Aorta (tissue), 5 donors: Measurements from ENCODE around the gene EVI5. TPM values are rescaled to one million over a fixed set of nuclear protein-coding genes. Genes with fewer than 3 reads are reported as not detected.

Experiments used
- ATAC-seq: fragments of 200-7000 bp; cut with Tn5 transposase; one replicate; pipeline ENCODE4 v1.9.1; 2022; ENCODE audit warnings: moderate library complexity; ENCODE audit not compliant: low FRiP score
- DNase-seq, 2 donors: peaks; one replicate each; pipeline ENCODE4 v3.0.0-alpha.2; 2020
- H3K27ac ChIP-seq, 2 donors: one replicate each; pipeline ENCODE4 v1.5.1; 2013; ENCODE audit warnings: low read length in 2 of 2, mild to moderate bottlenecking in 2 of 2, moderate library complexity in 2 of 2, control low read depth in 1 of 2, inconsistent platforms in 1 of 2, low read depth in 1 of 2
- H3K27me3 ChIP-seq, 2 donors: one replicate each; pipeline ENCODE4 v1.6.1; 2013; ENCODE audit warnings: control low read depth in 1 of 2, low read length in 1 of 2, mild to moderate bottlenecking in 1 of 2, moderate library complexity in 1 of 2; ENCODE audit not compliant: insufficient read depth in 2 of 2, control insufficient read depth in 1 of 2
- H3K36me3 ChIP-seq, 2 donors: one replicate each; pipeline ENCODE4 v1.6.1; 2013; ENCODE audit warnings: control low read depth in 1 of 2, low read length in 1 of 2, mild to moderate bottlenecking in 1 of 2; ENCODE audit not compliant: insufficient read depth in 2 of 2, control insufficient read depth in 1 of 2
- H3K4me1 ChIP-seq, 2 donors: one replicate each; pipeline ENCODE4 v1.6.1; 2013; ENCODE audit warnings: low read length in 2 of 2, control low read depth in 1 of 2, mild to moderate bottlenecking in 1 of 2, moderate library complexity in 1 of 2; ENCODE audit not compliant: insufficient read depth in 2 of 2, control insufficient read depth in 1 of 2
- H3K4me3 ChIP-seq, 2 donors: one replicate each; pipeline ENCODE4 v1.5.1; 2013; ENCODE audit warnings: low read length in 2 of 2, control low read depth in 1 of 2, mild to moderate bottlenecking in 1 of 2
- H3K9me3 ChIP-seq: one replicate; pipeline ENCODE4 v1.6.1; 2013; ENCODE audit warnings: mild to moderate bottlenecking, low read length; ENCODE audit not compliant: control insufficient read depth
- WGBS, 2 donors: extraction: QIAGEN DNeasy Blood & Tissue Kit; methylation state at CpG; one replicate each; pipeline ENCODE4 v1.1.7; 2013; 5-methylcytosine and 5-hydroxymethylcytosine counted together
- intact Hi-C, 2 donors: fragments of 100-400 bp; cut with DNase I; formaldehyde crosslinking; loops; one replicate each; pipeline versions ENCODE4 v1.14.2 to v1.15.0; 2022
- polyA plus RNA-seq, 2 donors: library from polyadenylated mRNA; stranded (reverse); fragments of 200-250 nt; gene quantifications; one replicate each; pipeline ENCODE4 v1.2.3, GENCODE V29; 2013
- total RNA-seq, 2 donors: library from RNA; stranded (reverse); fragmentation: NEBNext Ultra II Directional; extraction: Animal tissue kit (Norgen Biotek cat#: 25700); gene quantifications; one replicate each; pipeline ENCODE4 v1.2.1, GENCODE V29; 2021
- donor health status: healthy with polysubstance abuse.
- donor health status: Bipolar disorder and iron deficiency.
- donor health status: DM: no; HTN: no; CAD: no.
- donor health status: DM: no; HTN: no; CAD: no.
- donor health status: DM: yes; HTN: yes; CAD: no.

Gene EVI5
- total and polyA plus RNA-seq, 4 donors, result 8.3 to 54.7 (median 29.0) TPM

DNA sequence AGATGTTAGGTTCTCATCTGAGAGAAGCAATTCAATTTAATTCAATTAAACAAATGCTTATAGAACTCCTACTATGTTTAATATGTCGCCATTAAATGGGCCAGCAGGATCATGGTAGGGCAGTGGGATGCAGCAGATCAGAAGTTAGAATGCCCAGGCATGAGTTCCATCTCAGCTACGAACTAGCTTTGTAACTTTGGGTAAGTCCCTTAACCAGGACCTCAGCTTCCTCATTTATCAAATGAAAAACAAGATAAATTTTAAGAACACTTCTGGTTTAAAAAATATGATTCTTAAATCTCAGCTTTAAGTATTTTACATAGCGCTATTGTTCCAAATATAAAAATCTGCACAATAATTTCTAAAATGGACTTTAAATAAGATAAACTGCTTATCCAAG, 230.7 kb downstream of the EVI5 start:
- ATAC-seq (no peak), DNase-seq (no peak)
- intact Hi-C loops, result no loop called here
- Histone ChIP-seq H3K27ac (no peak overlapping the region), H3K9me3 (no peaks in the 10 kb centered on the region), H3K36me3 (no peaks in the 10 kb centered on the region), H3K4me1 (no peaks in the 10 kb centered on the region), H3K4me3 (no peak overlapping the region), H3K27me3 (no peaks in the 10 kb centered on the region)
- 90 to 91% methylated on average over 3 of the region's 3 CpGs for WGBS, 2 donors

DNA sequence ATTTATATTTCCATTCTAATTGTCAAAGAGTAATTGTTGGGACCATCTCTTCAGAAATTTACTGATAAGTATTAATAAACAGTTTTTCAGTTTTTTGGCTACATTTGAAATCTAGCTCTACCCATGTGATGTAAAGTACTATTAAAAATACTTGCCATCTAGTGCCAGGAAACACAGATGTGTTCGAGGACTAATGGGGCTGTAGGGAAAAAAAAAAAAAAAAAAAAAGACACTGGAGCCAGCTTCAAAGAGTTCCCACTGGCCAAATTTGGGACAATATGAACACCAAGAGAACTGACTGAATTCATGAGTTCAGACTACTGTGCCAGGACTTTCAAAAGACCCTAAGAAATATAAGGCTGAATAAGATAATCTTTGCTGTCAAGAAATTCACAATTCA, 233.0 kb downstream of the EVI5 start:
- H3K36me3 ChIP-seq, result no peaks in the 10 kb centered on the region
- no peak overlapping the region for H3K4me3 ChIP-seq
- no peaks in the 10 kb centered on the region for H3K9me3 ChIP-seq
- no peak for ATAC-seq
- H3K4me1 ChIP-seq, result no peaks in the 10 kb centered on the region
- H3K27ac ChIP-seq, result no peak overlapping the region
- no peak for DNase-seq
- intact Hi-C loops, result no loop called here
- H3K27me3 ChIP-seq, result no peaks in the 10 kb centered on the region
- 4% methylated on average over 1 of the region's 1 CpG for WGBS, 2 donors

DNA sequence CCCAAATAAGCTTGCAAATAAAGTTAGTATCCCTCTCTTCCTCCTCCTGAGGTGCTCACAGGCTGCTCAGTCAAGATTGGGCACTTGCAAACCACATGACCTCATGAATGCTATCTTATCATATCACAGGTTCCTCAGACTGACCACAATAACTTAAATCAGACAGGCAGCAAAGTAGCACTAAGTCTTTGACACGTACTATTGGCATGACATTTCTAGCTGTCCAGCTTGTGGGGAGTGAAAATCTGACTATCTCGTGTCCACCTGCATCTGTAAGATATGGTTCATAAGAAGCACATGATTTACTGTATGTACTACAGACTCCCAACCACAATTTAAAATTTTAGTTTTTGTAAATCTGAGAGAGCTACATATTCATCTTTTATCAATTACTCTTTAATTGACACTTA, 240.1 kb downstream of the EVI5 start:
- H3K4me1 ChIP-seq, result no peaks in the 10 kb centered on the region
- H3K27me3 ChIP-seq, result no peaks in the 10 kb centered on the region
- no peaks in the 10 kb centered on the region for H3K9me3 ChIP-seq
- WGBS, 2 donors, result 89 to 92% methylated on average over 2 of the region's 2 CpGs
- DNase-seq, result no peak
- intact Hi-C loops, result no loop called here
- H3K4me3 ChIP-seq, result no peak overlapping the region
- ATAC-seq, result no peak
- H3K36me3 ChIP-seq, result no peaks in the 10 kb centered on the region
- no peak overlapping the region for H3K27ac ChIP-seq

DNA sequence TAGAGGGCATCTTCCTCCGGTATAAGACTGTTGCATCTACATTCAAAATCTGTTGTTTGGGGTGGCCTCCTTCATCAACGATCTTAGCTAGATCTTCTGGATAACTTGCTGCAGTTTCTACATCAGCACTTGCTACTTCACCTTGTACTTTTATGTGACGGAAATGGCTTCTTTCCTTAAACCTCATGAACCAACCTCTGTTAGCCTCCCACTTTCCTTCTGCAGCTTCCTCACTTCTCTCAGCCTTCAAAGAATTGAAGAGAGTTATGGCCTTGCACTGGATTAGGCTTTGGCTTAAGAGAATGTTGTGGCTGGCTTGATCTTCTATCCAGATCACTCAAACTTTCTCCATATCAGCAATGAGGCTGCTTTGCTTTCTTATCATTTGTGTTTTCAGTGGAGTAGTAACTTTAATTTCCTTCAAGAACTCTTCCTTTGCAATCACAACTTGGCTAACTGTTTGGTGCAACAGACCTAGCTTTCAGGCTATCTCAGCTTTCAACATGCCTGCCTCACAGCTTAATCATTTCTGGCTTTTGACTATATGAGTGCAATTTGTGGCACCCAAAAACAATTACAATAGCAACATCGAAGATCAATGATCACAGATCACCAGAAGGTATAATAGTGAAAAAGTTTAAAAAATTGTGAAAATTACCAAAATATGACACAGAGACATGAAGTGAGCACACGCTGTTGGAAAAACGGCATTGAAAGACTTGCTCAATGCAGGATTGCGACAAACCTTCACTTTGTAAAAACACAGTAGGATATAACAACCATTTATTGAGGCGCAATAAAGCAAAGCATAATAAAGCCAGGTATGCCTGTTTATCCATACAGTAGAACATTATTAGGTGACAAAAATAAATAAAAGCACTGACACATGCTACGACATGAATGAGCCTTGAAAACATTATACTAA, 241.5 kb downstream of the EVI5 start:
- H3K4me1 ChIP-seq, result no peaks in the 10 kb centered on the region
- no peak for ATAC-seq
- 96% methylated on average over 9 of the region's 9 CpGs for WGBS, 2 donors
- H3K27me3 ChIP-seq, result no peaks in the 10 kb centered on the region
- H3K9me3 ChIP-seq, result no peaks in the 10 kb centered on the region
- no peak overlapping the region for H3K27ac ChIP-seq
- intact Hi-C loops, result no loop called here
- DNase-seq, result no peak
- H3K4me3 ChIP-seq, result no peak overlapping the region
- H3K36me3 ChIP-seq, result no peaks in the 10 kb centered on the region

DNA sequence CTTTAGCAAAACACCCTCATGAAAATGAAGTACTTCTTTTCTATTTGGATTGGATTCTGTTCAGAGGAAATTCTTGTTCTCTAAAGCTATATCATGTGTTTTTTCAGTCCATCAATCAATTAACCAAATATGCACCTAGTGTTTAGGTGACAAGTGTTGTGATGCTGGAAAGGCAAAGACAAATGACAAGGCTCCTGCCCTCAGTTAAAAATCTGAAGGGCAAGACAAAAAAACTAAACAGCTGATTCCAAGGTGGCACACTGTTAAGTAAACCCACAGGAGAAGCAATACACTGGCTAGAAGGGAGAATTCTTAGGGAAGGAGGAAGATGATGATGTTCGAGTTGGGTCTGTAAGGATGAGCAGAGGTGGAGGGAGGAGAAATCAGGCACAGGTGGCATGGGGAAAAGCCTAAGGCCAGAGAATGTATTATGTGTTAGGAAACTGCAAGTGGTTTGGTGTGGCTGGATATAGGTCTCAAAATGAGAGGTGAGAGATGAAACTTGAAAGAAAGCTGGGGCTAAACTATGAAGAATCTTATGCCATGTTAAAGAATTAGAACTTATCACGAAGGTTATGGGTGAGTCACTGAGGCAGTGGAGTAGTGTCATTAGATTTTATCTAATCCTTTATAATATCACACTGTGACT, 246.4 kb downstream of the EVI5 start:
- Histone ChIP-seq H3K27me3 (no peaks in the 10 kb centered on the region), H3K4me3 (no peak overlapping the region), H3K36me3 (no peaks in the 10 kb centered on the region), H3K4me1 (no peaks in the 10 kb centered on the region), H3K9me3 (no peaks in the 10 kb centered on the region), H3K27ac (no peak overlapping the region)
- DNase-seq (no peak), ATAC-seq (no peak)
- WGBS, 2 donors, result 89% methylated on average over 2 of the region's 2 CpGs
- intact Hi-C loops, result no loop called here

DNA sequence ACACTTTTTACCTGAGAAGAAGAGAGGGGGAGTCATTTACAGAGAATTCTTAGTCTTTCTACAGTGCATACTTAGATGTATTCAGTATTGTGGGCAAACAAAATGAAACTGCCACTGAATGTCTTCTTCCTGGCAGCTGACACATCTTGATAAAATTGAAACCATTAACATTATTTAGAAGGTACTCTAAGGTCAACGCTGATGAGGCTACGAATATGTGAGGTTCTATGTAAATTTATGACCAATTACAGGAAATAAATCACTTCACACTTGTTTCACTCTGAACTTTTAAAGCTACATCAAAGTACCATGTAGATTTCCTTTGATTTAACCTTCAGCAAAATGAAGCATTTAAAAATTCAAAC, 246.9 kb downstream of the EVI5 start:
- intact Hi-C loops, result no loop called here
- Histone ChIP-seq H3K36me3 (no peaks in the 10 kb centered on the region), H3K4me3 (no peak overlapping the region), H3K4me1 (no peaks in the 10 kb centered on the region), H3K9me3 (no peaks in the 10 kb centered on the region), H3K27ac (no peak overlapping the region), H3K27me3 (no peaks in the 10 kb centered on the region)
- DNase-seq (no peak), ATAC-seq (no peak)
- 45 to 50% methylated on average over 2 of the region's 2 CpGs for WGBS, 2 donors

DNA sequence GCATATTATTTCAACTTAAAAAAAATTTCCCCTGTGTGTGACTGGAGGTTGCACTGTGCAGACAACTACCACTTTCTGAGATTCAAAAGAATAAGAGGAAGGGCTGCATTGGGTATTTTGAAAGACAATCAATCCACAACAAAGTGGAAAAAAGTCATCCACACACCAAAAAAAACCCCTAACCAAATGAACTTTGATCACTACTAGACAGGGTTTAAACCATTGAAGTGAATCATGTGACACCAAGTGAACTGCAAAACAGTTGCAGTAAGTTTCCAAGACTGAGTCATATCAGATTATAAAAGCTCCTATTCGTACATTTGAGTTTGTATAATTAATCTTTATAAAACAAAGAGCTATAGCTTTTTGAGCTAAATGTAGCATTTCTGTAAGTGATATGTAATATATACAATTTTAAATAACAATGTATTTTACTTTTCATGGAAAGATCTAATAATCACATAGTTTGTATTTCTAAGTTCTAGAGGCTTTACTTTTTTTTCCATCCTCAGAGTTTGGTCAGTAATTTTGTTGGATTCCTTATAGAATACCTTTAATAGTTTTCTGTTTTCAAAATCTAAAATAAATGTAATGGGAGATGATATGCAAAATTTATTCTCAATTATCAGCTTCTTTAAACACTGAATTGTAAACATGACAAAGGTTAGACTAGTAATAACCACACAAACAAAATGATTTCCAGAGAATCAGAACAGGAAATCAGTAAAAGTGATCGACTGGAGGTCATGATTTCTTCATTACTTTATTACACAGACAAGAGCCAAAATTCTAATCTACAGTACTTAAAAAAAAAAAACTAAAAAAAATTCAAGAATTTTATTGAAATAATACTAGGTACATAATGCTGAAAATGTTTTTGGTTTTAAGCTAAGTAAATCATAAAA, 247.7 kb downstream of the EVI5 start:
- Histone ChIP-seq H3K4me1 (no peaks in the 10 kb centered on the region), H3K9me3 (no peaks in the 10 kb centered on the region), H3K27ac (no peak overlapping the region), H3K4me3 (no peak overlapping the region), H3K36me3 (no peaks in the 10 kb centered on the region), H3K27me3 (no peaks in the 10 kb centered on the region)
- ATAC-seq, result no peak
- 52 to 65% methylated on average over 2 of the region's 2 CpGs for WGBS, 2 donors
- intact Hi-C loops, result no loop called here
- no peak for DNase-seq

DNA sequence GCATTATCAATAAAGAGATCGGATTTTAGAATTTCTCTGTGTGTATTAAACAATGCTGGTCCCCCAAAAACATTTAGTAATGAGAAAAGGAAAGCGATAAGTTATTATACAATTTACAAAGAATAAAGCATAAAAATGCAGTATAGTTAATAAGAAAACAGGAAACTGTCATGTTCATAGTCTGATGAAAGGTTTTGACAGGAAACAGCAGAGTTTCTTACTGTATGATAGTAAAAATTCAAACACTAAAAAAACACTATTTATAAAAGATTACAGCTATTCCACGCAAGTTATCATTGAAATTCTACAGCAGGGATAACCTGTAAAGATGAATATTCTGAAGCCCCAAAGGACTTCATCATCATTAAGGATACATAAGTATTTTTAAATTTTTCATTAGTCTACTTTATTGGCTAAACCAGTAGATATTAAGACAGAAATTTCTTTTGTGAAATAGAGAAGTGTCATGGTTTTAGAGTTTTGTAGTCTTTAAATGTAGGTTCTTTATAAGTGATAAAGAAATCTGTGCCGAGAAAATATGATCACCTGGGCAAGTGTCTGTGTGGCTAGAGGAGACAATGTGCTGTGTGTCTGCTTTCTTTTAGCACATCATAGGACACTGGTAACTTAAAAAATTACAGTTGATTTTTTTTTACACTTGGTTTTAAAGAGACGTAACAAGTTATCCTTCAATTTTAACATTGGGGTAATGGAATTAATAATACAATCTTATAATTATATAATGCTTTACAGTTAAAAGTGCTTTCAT, 248.5 kb downstream of the EVI5 start:
- DNase-seq, result no peak
- no peaks in the 10 kb centered on the region for H3K4me1 ChIP-seq
- no peak overlapping the region for H3K27ac ChIP-seq
- no peak overlapping the region for H3K4me3 ChIP-seq
- H3K36me3 ChIP-seq, result no peaks in the 10 kb centered on the region
- H3K27me3 ChIP-seq, result no peaks in the 10 kb centered on the region
- H3K9me3 ChIP-seq, result no peaks in the 10 kb centered on the region
- 92 to 94% methylated on average over 5 of the region's 5 CpGs for WGBS, 2 donors
- ATAC-seq, result no peak
- intact Hi-C loops, result no loop called here
